CD8-positive, alpha-beta memory T cell (primary cell): ENCODE measurements around the gene FAM20A. TPM values are rescaled to one million over a fixed set of nuclear protein-coding genes. Genes with fewer than 3 reads are reported as not detected.
A peak's percentile ranks its signal among the peaks of the same experiment; 100 is the strongest.

Experiments
- CTCF ChIA-PET: fragments of 350-600 bp; sonication (Branson Sonifier 250); formaldehyde crosslinking; loops from one replicate; lab custom pipeline; 2021; ENCODE audit warnings: antibody characterized with exemption; lab: Charles Lee
- POLR2A ChIA-PET: fragments of 350-600 bp; sonication (Branson Sonifier 250); formaldehyde crosslinking; loops from one replicate; lab custom pipeline; 2021; ENCODE audit warnings: antibody characterized with exemption; lab: Charles Lee
- DNase-seq, 5 donors: peaks; one replicate each; pipeline versions ENCODE4 v3.0.0 to v3.0.0-alpha.2; 2020 to 2022; ENCODE audit warnings: mixed read lengths in 1 of 5
- H3K27ac ChIP-seq: one replicate; pipeline ENCODE4 v1.7.0; 2013; ENCODE audit warnings: low read depth, mild to moderate bottlenecking, low read length, moderate library complexity
- H3K27me3 ChIP-seq: 2 replicates; pipeline ENCODE4 v1.7.0; 2013; ENCODE audit warnings: low read length, mild to moderate bottlenecking; ENCODE audit not compliant: insufficient read depth, poor library complexity, severe bottlenecking
- H3K36me3 ChIP-seq: 2 replicates; pipeline ENCODE4 v1.7.0; 2013; ENCODE audit warnings: mild to moderate bottlenecking, low read length, moderate library complexity; ENCODE audit not compliant: insufficient read depth
- H3K4me1 ChIP-seq: 2 replicates; pipeline ENCODE4 v1.7.0; 2013; ENCODE audit warnings: mild to moderate bottlenecking, low read length, moderate library complexity; ENCODE audit not compliant: insufficient read depth
- H3K4me3 ChIP-seq: 2 replicates; pipeline ENCODE4 v1.7.0; 2013; ENCODE audit warnings: mild to moderate bottlenecking, low read length
- H3K9me3 ChIP-seq: 2 replicates; pipeline ENCODE4 v1.7.0; 2013; ENCODE audit warnings: mild to moderate bottlenecking, low read length
- H3K27ac Mint-ChIP-seq, 8 donors: one replicate each; pipeline ENCODE4 v1.8.0; 2020 to 2021; ENCODE audit warnings: mixed read lengths in 8 of 8, mild to moderate bottlenecking in 6 of 8, inconsistent platforms in 3 of 8, moderate library complexity in 3 of 8
- H3K27me3 Mint-ChIP-seq, 2 donors: one replicate each; pipeline ENCODE4 v1.8.0; 2020 to 2021; ENCODE audit warnings: mixed read lengths in 2 of 2, mild to moderate bottlenecking in 1 of 2, moderate library complexity in 1 of 2
- H3K36me3 Mint-ChIP-seq, 3 donors: one replicate each; pipeline ENCODE4 v1.8.0; 2020 to 2021; ENCODE audit warnings: mixed read lengths in 3 of 3, inconsistent platforms in 1 of 3, mild to moderate bottlenecking in 1 of 3
- H3K4me1 Mint-ChIP-seq, 3 donors: one replicate each; pipeline ENCODE4 v1.8.0; 2020 to 2021; ENCODE audit warnings: mixed read lengths in 3 of 3, inconsistent platforms in 1 of 3, mild to moderate bottlenecking in 1 of 3
- H3K4me3 Mint-ChIP-seq, 7 donors: one replicate each; pipeline ENCODE4 v1.8.0; 2020 to 2021; ENCODE audit warnings: mixed read lengths in 7 of 7, mild to moderate bottlenecking in 6 of 7, moderate library complexity in 4 of 7, inconsistent platforms in 2 of 7
- H3K9me3 Mint-ChIP-seq, 5 donors: one replicate each; pipeline ENCODE4 v1.8.0; 2020 to 2022; ENCODE audit warnings: mixed read lengths in 5 of 5, mild to moderate bottlenecking in 3 of 5, moderate library complexity in 2 of 5, inconsistent platforms in 1 of 5
- polyA plus RNA-seq: library from polyadenylated mRNA; unstranded; fragments of 300-500 nt; fragmentation: Illumina TruSeq; gene quantifications from one replicate; pipeline ENCODE4 v1.2.3, GENCODE V29; 2021
- total RNA-seq, 2 experiments: library from RNA; stranded (reverse); gene quantifications; one replicate each; pipeline ENCODE4 v1.2.3, GENCODE V29; 2021

FAM20A gene
- total RNA-seq = not detected
- 0.07 TPM for polyA plus RNA-seq

DNA sequence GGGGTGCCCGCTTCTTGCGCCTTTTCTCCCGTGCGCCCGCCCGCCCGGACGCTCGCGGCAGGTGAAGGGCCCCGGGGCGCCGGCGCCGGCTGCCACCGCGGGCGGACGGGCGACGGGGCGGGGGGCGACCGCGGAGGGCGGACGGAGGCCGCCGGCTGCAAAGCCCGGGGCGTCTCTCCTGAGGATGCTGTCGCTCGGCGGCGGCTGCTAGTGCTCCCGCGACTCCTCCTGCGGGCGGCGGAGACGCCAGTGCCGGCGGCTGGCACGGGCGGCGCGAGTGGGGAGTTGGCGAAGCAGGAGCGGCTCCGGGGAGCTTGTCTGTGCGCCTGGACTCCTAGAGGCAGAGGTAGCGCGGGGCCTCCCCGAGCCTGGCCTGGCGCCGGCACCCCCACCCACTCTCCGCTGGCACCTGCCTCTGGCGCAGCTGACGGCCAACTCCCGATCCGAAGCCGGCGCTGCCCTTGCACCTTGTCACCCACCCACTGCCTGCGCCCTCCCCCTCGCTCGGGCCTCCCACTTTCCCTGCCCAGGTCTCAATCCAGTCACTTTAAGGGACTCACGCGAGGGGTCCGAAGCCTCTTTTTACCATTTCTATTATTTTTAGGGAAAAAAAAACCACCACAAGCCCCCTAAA is at the start of gene FAM20A:
Gene FAM20A (minus strand): TSS at position 437 of the 634 bp plus-strand sequence. CDS start 701 bp downstream, outside the sequence.
- peak within 1 kb of the TSS in 5 of 7 donors; percentile 4 to 59 (median 52) for H3K4me3 Mint-ChIP-seq
- peak within 1 kb of the TSS in 1 of 8 donors; percentile 4 for H3K27ac Mint-ChIP-seq
- Histone ChIP-seq H3K27ac (no peak within 1 kb of the TSS), H3K4me1 (peaks cover 3% of the 10 kb centered on the region), H3K9me3 (no peaks in the 10 kb centered on the region), H3K27me3 (peaks cover 19% of the 10 kb centered on the region), H3K4me3 (no peak within 1 kb of the TSS), H3K36me3 (no peaks in the 10 kb centered on the region)
- peaks cover 49 to 75% of the 10 kb centered on the region in 2 donors for H3K27me3 Mint-ChIP-seq
- peaks cover 0 to under 1% (median 0%) of the 10 kb centered on the region in 5 donors for H3K9me3 Mint-ChIP-seq
- POLR2A ChIA-PET = no interaction called here
- DNase-seq = no peak
- H3K4me1 Mint-ChIP-seq = peaks cover 7 to 17% (median 14%) of the 10 kb centered on the region in 3 donors
- H3K36me3 Mint-ChIP-seq = no peaks in the 10 kb centered on the region
- CTCF ChIA-PET = no interaction called here

- Mint-ChIP-seq H3K4me3 (no peak overlapping the region), H3K9me3 (peaks cover 3 to 5% (median 4%) of the 10 kb centered on the region in 5 donors)
- POLR2A ChIA-PET = no interaction called here
These were observed 48.2 kb upstream of the FAM20A start for GRCh38 chr17:68649324-68649723.

GRCh38 chr17:68646626-68647526 is 45.7 kb upstream of the FAM20A start:
- no peak overlapping the region for H3K4me3 Mint-ChIP-seq
- Histone ChIP-seq H3K27me3 (no peaks in the 10 kb centered on the region), H3K36me3 (no peaks in the 10 kb centered on the region), H3K4me3 (no peak overlapping the region), H3K9me3 (no peaks in the 10 kb centered on the region), H3K4me1 (no peaks in the 10 kb centered on the region), H3K27ac (no peak overlapping the region)
- H3K36me3 Mint-ChIP-seq = no peaks in the 10 kb centered on the region
- CTCF ChIA-PET = no interaction called here
- POLR2A ChIA-PET = no interaction called here
- DNase-seq = no peak
- no peaks in the 10 kb centered on the region for H3K4me1 Mint-ChIP-seq
- peaks cover 3 to 5% (median 4%) of the 10 kb centered on the region in 5 donors for H3K9me3 Mint-ChIP-seq
- no peak overlapping the region for H3K27ac Mint-ChIP-seq
- H3K27me3 Mint-ChIP-seq = peaks cover 5 to 47% of the 10 kb centered on the region in 2 donors

More at GRCh38 chr17:68649324-68649723, 48.2 kb upstream of the FAM20A start:
- no peaks in the 10 kb centered on the region for H3K27me3 ChIP-seq
- peaks cover 3 to 24% of the 10 kb centered on the region in 2 donors for H3K27me3 Mint-ChIP-seq
- no peaks in the 10 kb centered on the region for H3K4me1 Mint-ChIP-seq
- DNase-seq = no peak
- H3K4me1 ChIP-seq = no peaks in the 10 kb centered on the region
- no peaks in the 10 kb centered on the region for H3K36me3 Mint-ChIP-seq
- H3K36me3 ChIP-seq = no peaks in the 10 kb centered on the region
- no peaks in the 10 kb centered on the region for H3K9me3 ChIP-seq
- CTCF ChIA-PET = no interaction called here
- no peak overlapping the region for H3K4me3 ChIP-seq
- no peak overlapping the region for H3K27ac Mint-ChIP-seq
- H3K27ac ChIP-seq = no peak overlapping the region

DNA sequence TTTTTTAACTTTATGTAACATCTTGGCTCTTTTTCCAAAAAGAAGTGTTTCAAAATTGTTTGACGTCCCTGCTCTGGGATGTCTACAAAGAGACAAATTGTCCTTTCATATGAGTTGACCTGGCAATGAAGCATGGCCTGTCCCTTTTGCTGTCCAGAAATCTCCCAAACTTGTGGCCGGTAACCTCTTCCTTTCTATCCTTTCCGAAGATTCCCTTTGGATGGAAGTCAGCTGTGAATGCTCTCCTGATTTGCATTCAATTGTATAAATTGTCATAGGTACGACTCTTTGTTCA is 40.9 kb upstream of the FAM20A start:
- H3K4me3 ChIP-seq = no peak overlapping the region
- H3K9me3 Mint-ChIP-seq = peaks cover 0 to 2% (median 0%) of the 10 kb centered on the region in 5 donors
- H3K4me3 Mint-ChIP-seq = no peak overlapping the region
- no peak overlapping the region for H3K27ac Mint-ChIP-seq
- no peak overlapping the region for H3K27ac ChIP-seq
- H3K9me3 ChIP-seq = no peaks in the 10 kb centered on the region
- peaks cover 14 to 54% of the 10 kb centered on the region in 2 donors for H3K27me3 Mint-ChIP-seq
- ChIA-PET CTCF (no interaction called here), POLR2A (no interaction called here)
- no peaks in the 10 kb centered on the region for H3K36me3 Mint-ChIP-seq
- no peaks in the 10 kb centered on the region for H3K27me3 ChIP-seq
- H3K4me1 ChIP-seq = no peaks in the 10 kb centered on the region
- no peak for DNase-seq
- H3K36me3 ChIP-seq = no peaks in the 10 kb centered on the region
- no peaks in the 10 kb centered on the region for H3K4me1 Mint-ChIP-seq

DNA sequence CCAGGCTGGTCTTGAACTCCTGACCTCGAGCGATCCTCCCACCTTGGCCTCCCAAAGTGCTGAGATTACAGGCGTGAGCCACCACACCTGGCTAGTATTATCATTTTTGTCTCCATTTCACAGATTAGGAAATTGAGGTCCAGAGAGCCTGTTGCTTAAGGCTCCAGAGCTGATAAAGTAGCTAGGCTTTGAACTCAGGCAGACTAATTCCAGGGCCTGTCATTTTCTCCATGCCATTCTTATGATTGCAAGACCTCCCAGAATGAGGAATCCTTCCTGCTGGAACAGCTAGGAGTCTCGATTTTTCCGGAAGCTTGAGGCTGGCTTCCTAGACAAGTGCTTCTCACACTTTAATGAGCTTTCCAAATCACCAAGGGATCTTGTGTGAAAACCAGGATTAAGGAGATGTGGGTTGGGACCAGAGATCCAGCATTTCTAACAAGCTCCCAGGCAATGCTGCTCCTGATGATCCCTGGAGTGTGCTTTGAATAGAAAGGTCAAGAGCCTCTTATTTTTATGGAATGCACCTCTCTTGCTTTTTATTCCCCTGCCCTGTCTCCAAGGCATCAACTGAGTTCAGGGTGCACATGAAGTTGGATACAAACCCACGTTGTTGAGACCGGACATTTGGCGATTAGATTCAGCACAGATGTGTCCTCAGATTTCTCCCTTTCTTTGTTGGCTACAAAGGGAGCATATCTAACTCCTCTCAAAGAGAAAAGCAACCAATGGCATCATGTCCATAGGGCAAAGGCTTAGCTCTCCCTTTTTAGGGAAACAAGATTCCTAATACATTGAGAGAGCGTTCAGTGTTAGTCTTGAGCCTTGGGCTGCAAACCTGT is 40.3 kb upstream of the FAM20A start:
- no peak overlapping the region for H3K27ac Mint-ChIP-seq
- no peaks in the 10 kb centered on the region for H3K36me3 ChIP-seq
- no peak overlapping the region for H3K4me3 Mint-ChIP-seq
- H3K4me3 ChIP-seq = no peak overlapping the region
- H3K27ac ChIP-seq = no peak overlapping the region
- no peaks in the 10 kb centered on the region for H3K4me1 ChIP-seq
- peaks cover 14 to 58% of the 10 kb centered on the region in 2 donors for H3K27me3 Mint-ChIP-seq
- H3K9me3 ChIP-seq = no peaks in the 10 kb centered on the region
- ChIA-PET POLR2A (no interaction called here), CTCF (no interaction called here)
- no peaks in the 10 kb centered on the region for H3K36me3 Mint-ChIP-seq
- H3K9me3 Mint-ChIP-seq = peaks cover 0 to 2% (median 0%) of the 10 kb centered on the region in 5 donors
- no peak for DNase-seq
- no peaks in the 10 kb centered on the region for H3K4me1 Mint-ChIP-seq
- no peaks in the 10 kb centered on the region for H3K27me3 ChIP-seq

GRCh38 chr17:68640242-68640989 is 39.2 kb upstream of the FAM20A start:
- no peaks in the 10 kb centered on the region for H3K36me3 ChIP-seq
- no peaks in the 10 kb centered on the region for H3K9me3 ChIP-seq
- CTCF ChIA-PET = no interaction called here
- Mint-ChIP-seq H3K36me3 (no peaks in the 10 kb centered on the region), H3K4me1 (no peaks in the 10 kb centered on the region), H3K9me3 (peaks cover 0 to 2% (median 0%) of the 10 kb centered on the region in 5 donors), H3K27ac (no peak overlapping the region), H3K27me3 (peaks cover 19 to 54% of the 10 kb centered on the region in 2 donors), H3K4me3 (no peak overlapping the region)
- no peaks in the 10 kb centered on the region for H3K4me1 ChIP-seq
- POLR2A ChIA-PET = no interaction called here
- DNase-seq = no peak
- H3K4me3 ChIP-seq = no peak overlapping the region
- H3K27ac ChIP-seq = no peak overlapping the region
- no peaks in the 10 kb centered on the region for H3K27me3 ChIP-seq

DNA sequence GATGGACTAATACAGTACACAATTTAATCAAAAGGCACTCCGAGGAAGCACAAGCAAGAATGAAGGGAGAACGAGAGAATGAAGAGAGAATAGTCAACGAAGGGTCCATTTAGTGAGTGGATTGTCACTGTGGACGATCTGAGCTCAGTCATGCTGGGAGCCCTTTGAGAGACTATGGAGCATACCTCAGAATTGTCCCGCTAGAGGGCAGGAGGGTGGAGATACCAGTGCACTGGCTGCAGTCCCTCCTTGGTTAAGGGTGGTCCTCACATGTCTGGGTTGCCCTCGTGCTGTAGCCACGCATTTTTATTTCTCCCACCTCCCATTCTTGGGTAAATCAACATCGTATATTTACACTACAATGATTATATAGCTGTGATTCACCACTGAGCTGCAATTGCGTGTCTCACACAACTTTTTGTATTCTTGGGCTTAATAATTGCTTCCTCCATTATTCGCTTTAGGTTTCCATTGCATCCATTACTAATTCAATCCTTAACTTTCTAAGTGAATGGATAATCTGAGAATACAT is 33.2 kb upstream of the FAM20A start:
- no peaks in the 10 kb centered on the region for H3K4me1 Mint-ChIP-seq
- no peak overlapping the region for H3K4me3 ChIP-seq
- no peaks in the 10 kb centered on the region for H3K27me3 ChIP-seq
- POLR2A ChIA-PET = no interaction called here
- H3K4me3 Mint-ChIP-seq = no peak overlapping the region
- no peak overlapping the region for H3K27ac ChIP-seq
- CTCF ChIA-PET = no interaction called here
- peaks cover 16 to 21% of the 10 kb centered on the region in 2 donors for H3K27me3 Mint-ChIP-seq
- H3K9me3 ChIP-seq = no peaks in the 10 kb centered on the region
- H3K36me3 ChIP-seq = no peaks in the 10 kb centered on the region
- H3K27ac Mint-ChIP-seq = no peak overlapping the region
- H3K9me3 Mint-ChIP-seq = peaks cover 0 to 2% (median 0%) of the 10 kb centered on the region in 5 donors
- no peak for DNase-seq
- no peaks in the 10 kb centered on the region for H3K36me3 Mint-ChIP-seq
- H3K4me1 ChIP-seq = no peaks in the 10 kb centered on the region
